ENCODE results near the gene STARD5.
"Not testable (repeated sequence)": the region's sequence is repeated elsewhere in the genome, so short reads cannot be mapped to it uniquely, and the experiment has no call there.

The STARD5 gene

GRCh38 chr15:81336568-81336967 lies 12.6 kb upstream of the STARD5 start:
- no peak for DNase-seq

GRCh38 chr15:81335631-81336030 lies 11.7 kb upstream of the STARD5 start:
- no peak for DNase-seq

- peak; percentile 64 for DNase-seq
Measured at GRCh38 chr15:81334768-81335435, 11.0 kb upstream of the STARD5 start.

- DNase-seq = no peak
Measured at GRCh38 chr15:81333363-81333762, 9.4 kb upstream of the STARD5 start.

- no peak for DNase-seq
Measured at GRCh38 chr15:81332326-81332725, 8.4 kb upstream of the STARD5 start.

GRCh38 chr15:81331600-81331999 lies 7.7 kb upstream of the STARD5 start:
- no peak for DNase-seq

GRCh38 chr15:81331141-81331540 lies 7.2 kb upstream of the STARD5 start:
- DNase-seq = not testable (repeated sequence)

- no peak for DNase-seq
Measured at GRCh38 chr15:81330366-81331090, 6.6 kb upstream of the STARD5 start.

- DNase-seq = no peak
Measured at GRCh38 chr15:81329446-81329845, 5.5 kb upstream of the STARD5 start.

- DNase-seq = no peak
Measured at GRCh38 chr15:81327516-81327915, 3.6 kb upstream of the STARD5 start.

- no peak for DNase-seq
Measured at GRCh38 chr15:81326466-81327212, 2.7 kb upstream of the STARD5 start.

GRCh38 chr15:81323559-81323943 lies 390 bp downstream of the STARD5 start:
- no peak for DNase-seq

GRCh38 chr15:81322676-81323253 lies 1.2 kb downstream of the STARD5 start:
- DNase-seq = no peak

- DNase-seq = no peak
Measured at GRCh38 chr15:81321667-81322066, 2.3 kb downstream of the STARD5 start.

- DNase-seq = no peak
Measured at GRCh38 chr15:81317642-81318017, 6.3 kb downstream of the STARD5 start.

GRCh38 chr15:81316267-81316666 lies 7.7 kb downstream of the STARD5 start:
- no peak for DNase-seq

- no peak for DNase-seq
Measured at GRCh38 chr15:81315452-81316175, 8.3 kb downstream of the STARD5 start.

GRCh38 chr15:81314378-81314777 lies 9.6 kb downstream of the STARD5 start:
- no peak for DNase-seq

GRCh38 chr15:81313686-81314085 lies 10.3 kb downstream of the STARD5 start:
- no peak for DNase-seq

GRCh38 chr15:81312790-81313543 lies 11.0 kb downstream of the STARD5 start:
- DNase-seq = no peak

GRCh38 chr15:81311752-81312464 lies 12.0 kb downstream of the STARD5 start:
- DNase-seq = no peak
